Mesenteric fat pad (tissue), 1 donor: ENCODE data around the gene NMT2. TPM values are rescaled to one million over a fixed set of nuclear protein-coding genes. Genes with fewer than 3 reads are reported as not detected.
A peak's percentile ranks its signal among the peaks of the same experiment; 100 is the strongest.
"Not testable (repeated sequence)": the region's sequence is repeated elsewhere in the genome, so short reads cannot be mapped to it uniquely, and the experiment has no call there.

Experiments
- DNase-seq: peaks from one replicate; pipeline ENCODE4 v3.0.0-alpha.2; 2020; ENCODE audit warnings: low spot score
- long read RNA-seq: library from polyadenylated mRNA; unstranded; transcript quantifications from one replicate; pipeline ENCODE4 v2.0.0, GENCODE V29; 2020
- total RNA-seq: library from RNA; stranded (reverse); fragmentation: NEBNext Ultra II Directional; extraction: Animal tissue kit (Norgen Biotek cat#: 25700); gene quantifications from one replicate; pipeline ENCODE4 v1.2.1, GENCODE V29; 2021
- donor health status: DM: yes; HTN: yes; CAD: no.

NMT2 gene
- 127 TPM for total RNA-seq
- long read RNA-seq, transcript NMT2-202 (12 exons, 2,907 nt), result major isoform, 93 of 179 reads
- long read RNA-seq, transcript NMT2-201 (13 exons, 2,457 nt), result minor isoform, 15 of 179 reads
- long read RNA-seq, partial matches to known transcripts, result 13 of 179 reads
- long read RNA-seq, other reads (novel, unspliced or antisense), result 58 of 179 reads

DNA sequence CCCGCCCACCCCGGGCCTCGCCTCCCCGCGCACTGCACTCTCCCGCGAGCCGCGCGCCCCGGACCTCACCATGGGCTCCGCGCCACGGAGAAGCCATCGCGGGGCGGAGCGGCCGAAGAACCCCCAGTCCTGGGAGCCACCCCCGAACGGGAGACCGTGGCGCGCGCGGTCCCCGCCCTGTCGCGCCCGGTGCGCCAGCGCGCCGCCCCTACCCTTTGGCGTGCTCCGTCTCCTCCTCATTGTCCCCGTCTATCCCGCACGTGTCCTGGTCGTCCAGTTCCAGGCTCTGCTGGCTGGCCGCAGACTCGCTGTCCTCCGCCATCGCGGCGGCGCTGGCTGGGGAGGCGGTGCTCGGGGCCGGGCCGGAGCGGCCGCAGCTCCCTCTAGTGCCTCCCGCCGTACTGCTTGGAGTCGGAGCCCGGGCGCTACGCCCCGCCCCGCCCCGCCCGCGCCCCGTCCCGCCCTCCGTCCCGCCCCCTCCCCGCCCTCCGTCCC lies at the start of gene NMT2:
Gene NMT2, minus strand, starts transcription at position 403 of the 495 bp plus-strand sequence. Its CDS starts 81 bp downstream, at position 322.
- peak; percentile 95 for DNase-seq

DNA sequence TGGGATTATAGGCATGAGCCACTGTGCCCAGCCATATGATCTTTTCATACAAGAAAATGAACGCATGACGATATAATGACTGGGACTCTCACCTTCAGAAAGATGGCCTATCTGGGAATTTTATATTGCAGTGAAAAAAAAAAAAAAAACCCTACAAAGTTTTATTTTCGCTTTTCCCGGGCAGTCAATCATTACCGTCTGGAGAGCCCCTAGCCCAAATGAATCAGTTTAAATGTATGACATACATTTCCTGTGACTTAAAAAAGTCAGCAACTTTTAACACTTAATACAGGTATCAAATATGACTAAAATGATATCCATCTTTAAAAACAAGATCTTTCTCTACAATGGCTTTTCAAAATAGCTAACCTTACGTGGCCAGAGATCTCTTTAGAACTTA lies 48.2 kb upstream of the NMT2 start:
- DNase-seq, result no peak

DNA sequence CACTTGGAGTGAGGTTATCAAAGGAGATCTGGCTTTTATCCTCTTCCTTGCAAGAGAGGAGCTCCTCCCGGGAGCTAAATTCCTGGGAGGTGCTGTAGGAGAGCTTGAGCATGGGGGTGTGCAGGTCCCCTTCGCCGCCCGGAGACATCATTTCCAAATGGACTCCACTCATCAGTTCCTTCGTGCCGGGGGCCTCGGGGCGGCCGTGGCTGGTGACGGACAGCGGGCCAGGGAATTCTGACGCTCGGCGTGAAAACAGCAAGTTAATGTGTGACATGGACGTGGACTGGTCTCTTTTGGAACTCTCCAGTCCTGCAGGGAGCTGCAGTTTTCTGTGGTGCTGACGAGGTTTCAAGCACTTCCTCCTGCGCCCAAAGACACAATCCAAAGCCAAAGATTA lies 45.7 kb upstream of the NMT2 start:
- no peak for DNase-seq

DNA sequence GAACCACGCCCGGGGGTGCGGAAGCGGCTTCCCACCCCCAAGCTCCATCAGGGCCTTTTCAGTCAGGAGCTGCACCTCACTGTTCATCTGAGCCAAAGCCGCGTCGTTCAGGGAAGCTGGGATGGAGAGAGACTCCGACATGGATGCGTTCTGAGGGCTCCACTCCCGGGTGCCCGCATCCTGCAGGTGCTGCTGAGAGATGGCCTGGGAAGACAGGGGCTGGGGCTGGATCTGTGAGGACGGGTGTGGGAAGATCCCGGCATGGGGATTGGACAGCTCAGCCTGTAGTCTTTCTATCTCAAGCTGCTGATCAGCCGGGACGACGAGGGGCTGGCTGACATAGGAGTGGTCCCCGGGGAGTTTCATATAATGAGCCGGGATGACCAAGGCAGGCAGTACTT lies 45.0 kb upstream of the NMT2 start:
- DNase-seq, result no peak

GRCh38 chr10:15211464-15211979 lies 43.0 kb upstream of the NMT2 start:
- DNase-seq, result no peak

DNA sequence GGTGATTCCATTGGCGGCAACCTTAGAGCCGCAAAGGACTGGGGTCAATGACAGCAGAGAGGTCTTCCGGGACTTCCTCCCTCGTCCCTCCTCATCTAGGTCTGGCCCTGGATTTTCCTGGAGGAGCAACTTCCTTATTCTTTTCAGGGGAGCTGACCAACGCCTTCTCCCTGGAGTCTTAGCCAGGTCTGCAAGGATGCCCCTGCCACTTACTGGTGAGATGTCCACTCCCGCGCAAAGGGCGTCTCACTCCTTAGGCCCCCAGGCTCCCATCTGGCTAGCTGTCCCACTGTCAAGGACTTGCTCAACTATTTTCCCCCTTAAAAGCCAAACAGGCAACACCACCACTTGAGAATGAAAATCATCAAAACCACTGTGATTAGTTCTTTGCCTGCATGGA lies 42.0 kb upstream of the NMT2 start:
- DNase-seq, result no peak

GRCh38 chr10:15209827-15210509 lies 41.5 kb upstream of the NMT2 start:
- DNase-seq, result no peak

- no peak for DNase-seq
Observed at GRCh38 chr10:15208221-15208620, 39.7 kb upstream of the NMT2 start.

DNA sequence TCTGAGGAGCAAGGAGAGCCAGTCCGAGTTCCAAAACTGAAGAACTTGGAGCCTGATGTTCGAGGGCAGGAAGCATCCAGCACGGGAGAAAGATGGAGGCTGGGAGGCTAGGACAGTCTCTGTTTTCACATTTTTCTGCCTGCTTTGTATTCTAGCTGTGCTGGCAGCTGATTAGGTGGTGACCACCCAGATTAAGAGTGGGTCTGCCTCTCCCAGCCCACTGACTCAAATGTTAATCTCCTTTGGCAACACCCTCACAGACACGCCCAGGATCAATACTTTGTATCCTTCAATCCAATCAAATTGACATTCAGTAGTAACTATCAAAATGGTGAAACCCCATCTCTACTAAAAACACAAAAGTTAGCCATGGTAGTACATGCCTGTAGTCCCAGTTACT lies 38.9 kb upstream of the NMT2 start:
- DNase-seq, result not testable (repeated sequence)

- no peak for DNase-seq
Observed at GRCh38 chr10:15202639-15203038, 34.1 kb upstream of the NMT2 start.

- not testable (repeated sequence) for DNase-seq
Observed at GRCh38 chr10:15202301-15202621, 33.8 kb upstream of the NMT2 start.

- no peak for DNase-seq
Observed at GRCh38 chr10:15201589-15202300, 33.3 kb upstream of the NMT2 start.

DNA sequence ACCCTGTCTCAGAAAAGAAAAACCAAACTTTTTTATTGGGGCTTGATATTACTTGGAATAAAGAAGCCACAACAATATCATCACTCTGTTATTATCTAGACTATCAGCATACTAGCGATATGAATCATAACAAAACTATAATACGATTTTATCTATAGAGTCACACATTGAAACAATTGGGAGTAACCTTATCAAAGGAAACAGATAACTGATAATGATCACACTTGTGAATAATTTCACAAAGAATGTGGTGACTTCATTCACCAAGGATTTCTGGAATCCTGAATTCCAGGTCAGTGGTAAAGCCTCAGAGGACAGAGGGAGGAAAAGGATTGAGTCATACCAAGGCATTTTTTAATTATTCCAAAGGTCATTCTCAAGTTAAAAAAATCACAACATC lies 32.1 kb upstream of the NMT2 start:
- no peak for DNase-seq

- no peak for DNase-seq
Observed at GRCh38 chr10:15197911-15198310, 29.4 kb upstream of the NMT2 start.

DNA sequence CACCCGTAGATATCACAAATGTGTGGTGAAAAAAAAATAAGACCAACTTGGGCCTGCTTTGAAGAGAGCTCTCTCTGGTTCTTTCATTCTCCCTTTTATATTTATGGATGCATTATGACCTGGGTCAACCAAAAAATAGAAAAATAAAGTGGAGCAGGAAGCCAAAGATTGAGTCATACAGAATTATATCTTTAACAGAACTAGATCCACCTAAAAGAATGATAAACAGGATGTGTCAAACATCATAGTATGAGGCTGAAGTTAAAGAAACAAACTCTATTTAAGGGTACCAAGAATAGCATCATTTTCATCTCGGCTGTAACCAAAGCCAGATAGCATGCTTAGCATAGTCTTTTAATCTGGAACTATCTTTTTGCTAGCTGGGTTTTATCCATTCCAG lies 28.8 kb upstream of the NMT2 start:
- no peak for DNase-seq

GRCh38 chr10:15196021-15196834 lies 27.7 kb upstream of the NMT2 start:
- no peak for DNase-seq

DNA sequence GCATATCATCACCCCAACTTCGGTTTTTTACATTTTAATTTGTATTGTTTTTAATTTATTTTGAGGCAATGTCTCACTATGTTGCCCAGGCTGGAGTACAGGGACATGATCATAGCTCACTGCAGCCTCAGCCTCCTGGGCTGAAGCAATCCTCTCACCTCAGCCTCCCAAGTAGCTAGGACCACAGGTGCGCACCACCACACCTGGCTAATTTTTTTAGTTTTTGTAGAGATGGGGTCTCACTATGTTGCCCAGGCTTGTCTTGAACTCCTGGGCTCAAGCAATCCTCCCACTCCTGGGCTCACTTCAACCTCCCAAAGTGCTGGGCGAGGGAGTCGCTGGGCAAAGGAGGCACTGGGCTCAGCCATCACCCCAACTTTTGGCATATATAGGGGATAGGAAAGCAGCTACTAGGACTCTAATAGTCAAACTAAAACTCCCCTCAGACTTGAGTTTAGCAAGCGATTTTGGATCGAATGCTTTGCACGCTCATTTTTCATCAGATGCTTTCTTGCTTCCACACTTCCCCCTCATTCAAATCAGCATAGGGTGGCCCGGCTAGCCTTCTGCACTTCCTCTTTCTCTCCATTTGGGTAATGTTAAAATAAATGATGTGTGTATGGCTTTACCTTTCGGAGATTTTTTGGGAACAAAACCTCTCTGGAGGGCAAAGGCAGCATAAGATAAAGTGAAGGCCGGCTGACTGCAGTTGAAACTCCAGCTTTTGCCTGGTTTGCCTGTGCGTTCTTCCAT lies 20.8 kb upstream of the NMT2 start:
- DNase-seq, result no peak

GRCh38 chr10:15188603-15189002 lies 20.1 kb upstream of the NMT2 start:
- DNase-seq, result no peak

- no peak for DNase-seq
Observed at GRCh38 chr10:15183689-15184481, 15.4 kb upstream of the NMT2 start.
